NCI-H524 treated with DMSO at 0.1 percent for 48 hours (cell line): ENCODE measurements around the gene FEM1A.
"Not testable (repeated sequence)": the region's sequence is repeated elsewhere in the genome, so short reads cannot be mapped to it uniquely, and the experiment has no call there.

Source experiments
- DNase-seq: peaks from one replicate; lab custom pipeline; 2025; lab: John Stamatoyannopoulos, UW

The FEM1A gene

GRCh38 chr19:4773047-4773640, 18.4 kb upstream of the FEM1A start:
- no peak for DNase-seq

GRCh38 chr19:4774136-4774535, 17.4 kb upstream of the FEM1A start:
- DNase-seq: no peak

GRCh38 chr19:4775627-4776152, 15.8 kb upstream of the FEM1A start:
- DNase-seq: no peak

GRCh38 chr19:4776436-4777211, 14.9 kb upstream of the FEM1A start:
- no peak for DNase-seq

- not testable (repeated sequence) for DNase-seq
These were observed 13.4 kb upstream of the FEM1A start for GRCh38 chr19:4778124-4778523.

- DNase-seq: no peak
These were observed 10.7 kb upstream of the FEM1A start for GRCh38 chr19:4780860-4781259.

GRCh38 chr19:4781801-4782200, 9.7 kb upstream of the FEM1A start:
- DNase-seq: no peak

- DNase-seq: not testable (repeated sequence)
These were observed 5.0 kb upstream of the FEM1A start for GRCh38 chr19:4786412-4787016.

GRCh38 chr19:4792019-4792865, 708 bp downstream of the FEM1A start:
- not testable (repeated sequence) for DNase-seq

- not testable (repeated sequence) for DNase-seq
These were observed 1.3 kb downstream of the FEM1A start for GRCh38 chr19:4792866-4793195.

GRCh38 chr19:4793278-4793677, 1.7 kb downstream of the FEM1A start:
- not testable (repeated sequence) for DNase-seq

GRCh38 chr19:4794971-4795370, 3.4 kb downstream of the FEM1A start:
- no peak for DNase-seq

GRCh38 chr19:4795400-4795799, 3.9 kb downstream of the FEM1A start:
- no peak for DNase-seq

GRCh38 chr19:4800591-4801081, 9.1 kb downstream of the FEM1A start:
- DNase-seq: no peak

- DNase-seq: no peak
These were observed 9.6 kb downstream of the FEM1A start for GRCh38 chr19:4801085-4801619.

- DNase-seq: no peak
These were observed 11.2 kb downstream of the FEM1A start for GRCh38 chr19:4802711-4803110.

- DNase-seq: no peak
These were observed 12.5 kb downstream of the FEM1A start for GRCh38 chr19:4803736-4804695.

GRCh38 chr19:4805140-4805539, 13.6 kb downstream of the FEM1A start:
- not testable (repeated sequence) for DNase-seq

- no peak for DNase-seq
These were observed 14.8 kb downstream of the FEM1A start for GRCh38 chr19:4806384-4806783.

GRCh38 chr19:4807188-4807587, 15.7 kb downstream of the FEM1A start:
- DNase-seq: no peak
